B cell (primary cell): ENCODE measurements around the gene WWC2. TPM values are rescaled to one million over a fixed set of nuclear protein-coding genes. Genes with fewer than 3 reads are reported as not detected.

Experiments used
- ATAC-seq: fragments of 200-7000 bp; cut with Tn5 transposase; one replicate; pipeline ENCODE4 v1.10.0; 2021; ENCODE audit warnings: low read depth, mild to moderate bottlenecking, moderate number of reproducible peaks, moderate library complexity
- CTCF ChIA-PET: fragments of 350-600 bp; sonication (Branson Sonifier 250); formaldehyde crosslinking; loops from one replicate; lab custom pipeline; 2021; ENCODE audit warnings: antibody characterized with exemption, inconsistent platforms; lab: Charles Lee
- POLR2A ChIA-PET: fragments of 350-600 bp; sonication (Branson Sonifier 250); formaldehyde crosslinking; loops from one replicate; lab custom pipeline; 2021; ENCODE audit warnings: antibody characterized with exemption; lab: Charles Lee
- DNase-seq: peaks from one replicate; pipeline ENCODE4 v3.0.0; 2013
- H2AFZ ChIP-seq: 2 replicates; pipeline ENCODE4 v1.6.1; 2012; ENCODE audit warnings: mild to moderate bottlenecking, low read depth, low read length; ENCODE audit not compliant: insufficient read depth, poor library complexity, severe bottlenecking
- H3K27ac ChIP-seq, 2 donors: 1 replicate in 1 of 2; 2 replicates in 1 of 2; pipeline ENCODE4 v1.5.1; 2012 to 2013; ENCODE audit warnings: low read length in 2 of 2, mild to moderate bottlenecking in 2 of 2, moderate library complexity in 1 of 2
- H3K27me3 ChIP-seq, 4 experiments: fragments of 200-600 bp in 1 of 4; sonication (generic) in 1 of 4; replicated peaks in 1 of 4; 1 replicate in 2 of 4; 2 replicates in 2 of 4; pipeline versions ENCODE4 v1.6.1 to v1.7.0; 2013 to 2016; ENCODE audit warnings: low read length in 3 of 4, mild to moderate bottlenecking in 2 of 4, mixed read lengths in 1 of 4, moderate library complexity in 1 of 4; ENCODE audit not compliant: insufficient read depth in 4 of 4, control insufficient read depth in 3 of 4; ENCODE audit errors: control extremely low read depth in 1 of 4
- H3K36me3 ChIP-seq, 2 experiments: replicated peaks in 1 of 2; 1 replicate in 1 of 2; 2 replicates in 1 of 2; pipeline versions ENCODE4 v1.6.1 to v1.7.1; 2013; ENCODE audit warnings: low read length in 1 of 2; ENCODE audit not compliant: insufficient read depth in 2 of 2, control insufficient read depth in 1 of 2; ENCODE audit errors: control extremely low read depth in 1 of 2, extremely low read depth in 1 of 2
- H3K4me1 ChIP-seq, 2 donors: fragments of 200-600 bp in 1 of 2; sonication (generic) in 1 of 2; 1 replicate in 1 of 2; 2 replicates in 1 of 2; pipeline versions ENCODE4 v1.5.1 to v1.6.1; 2013 to 2017; ENCODE audit warnings: low read length in 2 of 2; ENCODE audit not compliant: control insufficient read depth in 2 of 2, insufficient read depth in 2 of 2
- H3K4me2 ChIP-seq: replicated peaks from 2 replicates; pipeline ENCODE3; 2012; ENCODE audit warnings: mild to moderate bottlenecking, low read depth, low read length; ENCODE audit not compliant: poor library complexity, severe bottlenecking
- H3K4me3 ChIP-seq, 5 experiments: fragments of 200-600 bp in 1 of 5; sonication (generic) in 1 of 5; 1 replicate in 3 of 5; 2 replicates in 2 of 5; pipeline versions ENCODE4 v1.5.1 to v1.7.0; 2011 to 2016; ENCODE audit warnings: low read length in 4 of 5, mild to moderate bottlenecking in 4 of 5, low read depth in 2 of 5, control low read depth in 1 of 5, moderate library complexity in 1 of 5; ENCODE audit not compliant: insufficient read depth in 1 of 5; ENCODE audit errors: control extremely low read depth in 1 of 5, extremely low read depth in 1 of 5
- H3K79me2 ChIP-seq: fragments of 200-600 bp; sonication (generic); one replicate; pipeline ENCODE4 v1.6.0; 2016; ENCODE audit warnings: low read length; ENCODE audit not compliant: control insufficient read depth, insufficient read depth
- H3K9ac ChIP-seq: fragments of 200-600 bp; sonication (generic); 2 replicates; pipeline ENCODE4 v1.6.1; 2017; ENCODE audit warnings: mild to moderate bottlenecking, low read length, moderate library complexity
- H3K9me3 ChIP-seq, 3 donors: one replicate each; pipeline versions ENCODE4 v1.6.1 to v1.7.1; 2013; ENCODE audit warnings: low read length in 2 of 3; ENCODE audit not compliant: control insufficient read depth in 2 of 3, insufficient read depth in 1 of 3; ENCODE audit errors: control extremely low read depth in 1 of 3
- H4K20me1 ChIP-seq: 2 replicates; pipeline ENCODE4 v1.6.0; 2012; ENCODE audit warnings: mild to moderate bottlenecking, low read length; ENCODE audit not compliant: insufficient read depth, control insufficient read depth, poor library complexity, severe bottlenecking
- H3K27ac Mint-ChIP-seq: one replicate; pipeline ENCODE4 v1.8.0; 2021; ENCODE audit warnings: mixed read lengths
- H3K27me3 Mint-ChIP-seq: one replicate; pipeline ENCODE4 v1.8.0; 2021; ENCODE audit warnings: mixed read lengths
- H3K4me1 Mint-ChIP-seq: one replicate; pipeline ENCODE4 v1.8.0; 2021; ENCODE audit warnings: mixed read lengths
- H3K4me3 Mint-ChIP-seq: one replicate; pipeline ENCODE4 v1.8.0; 2021; ENCODE audit warnings: mixed read lengths
- H3K9me3 Mint-ChIP-seq: one replicate; pipeline ENCODE4 v1.8.0; 2022; ENCODE audit warnings: mixed read lengths; ENCODE audit not compliant: insufficient read depth
- EZH2 ChIP-seq: IDR thresholded peaks from 2 replicates; pipeline ENCODE4 v1.6.1; 2012; ENCODE audit warnings: borderline replicate concordance, low read depth, mild to moderate bottlenecking, moderate library complexity, low read length; ENCODE audit not compliant: insufficient read depth, poor library complexity, severe bottlenecking
- WGBS: methylation state at CpG from one replicate; pipeline ENCODE4 v1.1.5; 2013; ENCODE audit warnings: missing lambda C conversion rate; ENCODE audit not compliant: insufficient coverage; 5-methylcytosine and 5-hydroxymethylcytosine counted together
- intact Hi-C: fragments of 100-400 bp; cut with micrococcal nuclease; formaldehyde crosslinking; loops from one replicate; pipeline ENCODE4 v1.10.0; 2022
- polyA plus RNA-seq: library from polyadenylated mRNA; depleted of rRNA; stranded (reverse); fragments of >200 nt; gene quantifications from 2 replicates; pipeline ENCODE4 v1.2.3, GENCODE V29; 2012
- total RNA-seq, 2 donors: library from RNA; stranded (reverse); fragments of 120-200 nt in 1 of 2; gene quantifications; 1 replicate in 1 of 2; 2 replicates in 1 of 2; pipeline versions ENCODE4 v1.2.3 to v1.2.4, GENCODE V29; 2013 to 2022
- TF ChIP-seq, protein P1 (sequence below): fragments of 200-600 bp; IDR thresholded peaks from one replicate; pipeline ENCODE4 v1.8.0; 2022; ENCODE audit warnings: antibody characterized with exemption, mild to moderate bottlenecking

The WWC2 gene
- total and polyA plus RNA-seq, 2 donors (not counting 1 experiment from before 2014, with no cell fraction given), result 0.07 to 0.32 TPM

DNA sequence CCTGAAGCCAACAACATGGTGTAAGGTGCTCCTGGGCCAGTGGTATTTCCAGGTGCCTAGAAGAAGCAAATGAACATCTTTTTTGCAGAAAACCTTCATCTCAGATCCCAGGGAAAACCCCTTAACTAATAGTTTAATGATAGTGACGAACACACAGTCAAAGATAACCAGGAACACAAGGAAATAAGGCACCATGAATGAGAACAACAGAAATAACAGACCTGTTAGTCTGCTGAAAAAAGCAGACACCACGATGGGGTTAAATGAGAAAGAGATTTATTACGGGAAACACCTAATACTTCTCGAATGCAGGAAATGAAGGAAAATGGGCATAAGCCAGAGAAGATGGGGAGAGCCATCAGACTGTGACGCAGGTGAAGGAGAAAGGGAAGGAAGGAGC lies 30.6 kb upstream of the WWC2 start:
- H2AFZ ChIP-seq, result no peak overlapping the region
- H3K4me1 ChIP-seq, result no peaks in the 10 kb centered on the region
- no peaks in the 10 kb centered on the region for H4K20me1 ChIP-seq
- intact Hi-C loops, result no loop called here
- peaks cover 0 to 15% (median 3%) of the 10 kb centered on the region in 3 donors for H3K9me3 ChIP-seq
- ATAC-seq (no peak), DNase-seq (no peak)
- no peak overlapping the region for H3K4me3 Mint-ChIP-seq
- no peak overlapping the region for H3K9ac ChIP-seq
- H3K4me3 ChIP-seq, result no peak overlapping the region
- 94% methylated on average over 4 of the region's 5 CpGs for WGBS
- H3K36me3 ChIP-seq, result no peaks in the 10 kb centered on the region
- no peak overlapping the region for H3K27ac ChIP-seq
- no peaks in the 10 kb centered on the region for H3K4me1 Mint-ChIP-seq
- CTCF ChIA-PET, result no interaction called here
- no peak overlapping the region for H3K27ac Mint-ChIP-seq
- TF ChIP-seq EZH2, result no peak
- TF ChIP-seq, protein P1, sequence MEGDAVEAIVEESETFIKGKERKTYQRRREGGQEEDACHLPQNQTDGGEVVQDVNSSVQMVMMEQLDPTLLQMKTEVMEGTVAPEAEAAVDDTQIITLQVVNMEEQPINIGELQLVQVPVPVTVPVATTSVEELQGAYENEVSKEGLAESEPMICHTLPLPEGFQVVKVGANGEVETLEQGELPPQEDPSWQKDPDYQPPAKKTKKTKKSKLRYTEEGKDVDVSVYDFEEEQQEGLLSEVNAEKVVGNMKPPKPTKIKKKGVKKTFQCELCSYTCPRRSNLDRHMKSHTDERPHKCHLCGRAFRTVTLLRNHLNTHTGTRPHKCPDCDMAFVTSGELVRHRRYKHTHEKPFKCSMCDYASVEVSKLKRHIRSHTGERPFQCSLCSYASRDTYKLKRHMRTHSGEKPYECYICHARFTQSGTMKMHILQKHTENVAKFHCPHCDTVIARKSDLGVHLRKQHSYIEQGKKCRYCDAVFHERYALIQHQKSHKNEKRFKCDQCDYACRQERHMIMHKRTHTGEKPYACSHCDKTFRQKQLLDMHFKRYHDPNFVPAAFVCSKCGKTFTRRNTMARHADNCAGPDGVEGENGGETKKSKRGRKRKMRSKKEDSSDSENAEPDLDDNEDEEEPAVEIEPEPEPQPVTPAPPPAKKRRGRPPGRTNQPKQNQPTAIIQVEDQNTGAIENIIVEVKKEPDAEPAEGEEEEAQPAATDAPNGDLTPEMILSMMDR, result no peak
- POLR2A ChIA-PET, result no interaction called here
- no peaks in the 10 kb centered on the region for H3K27me3 ChIP-seq
- H3K27me3 Mint-ChIP-seq, result peaks cover 20% of the 10 kb centered on the region
- H3K9me3 Mint-ChIP-seq, result peaks cover 9% of the 10 kb centered on the region
- H3K79me2 ChIP-seq, result no peaks in the 10 kb centered on the region
- H3K4me2 ChIP-seq, result no peak overlapping the region

DNA sequence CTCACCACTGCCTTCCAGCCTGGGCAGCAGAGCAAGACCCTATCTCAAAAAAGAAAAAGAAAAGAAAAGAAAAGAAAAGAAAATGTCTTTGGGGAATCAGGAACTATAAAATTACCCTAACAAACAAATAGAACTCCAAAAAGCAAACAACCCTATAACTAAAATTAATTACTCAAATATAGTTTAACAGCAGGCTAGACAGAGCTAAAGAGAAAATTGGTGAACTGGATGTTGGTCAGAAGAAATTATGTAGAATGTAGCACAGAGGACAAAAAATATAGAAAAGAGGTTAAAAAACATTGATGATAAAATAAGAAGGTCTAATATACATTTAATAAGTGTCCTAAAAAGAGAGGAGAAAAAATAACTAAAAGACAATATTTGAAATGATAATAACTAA lies 27.8 kb upstream of the WWC2 start:
- POLR2A ChIA-PET, result no interaction called here
- no peak overlapping the region for H3K4me3 ChIP-seq
- no peak overlapping the region for H3K9ac ChIP-seq
- no peaks in the 10 kb centered on the region for H4K20me1 ChIP-seq
- H3K4me1 Mint-ChIP-seq, result no peaks in the 10 kb centered on the region
- H3K36me3 ChIP-seq, result no peaks in the 10 kb centered on the region
- no peaks in the 10 kb centered on the region for H3K27me3 ChIP-seq
- H3K27ac Mint-ChIP-seq, result no peak overlapping the region
- DNase-seq, result no peak
- H3K9me3 Mint-ChIP-seq, result peaks cover 9% of the 10 kb centered on the region
- intact Hi-C loops, result no loop called here
- no peak overlapping the region for H3K27ac ChIP-seq
- H3K4me2 ChIP-seq, result no peak overlapping the region
- no peaks in the 10 kb centered on the region for H3K79me2 ChIP-seq
- no peak for TF ChIP-seq EZH2
- TF ChIP-seq, protein P1, result no peak
- no peaks in the 10 kb centered on the region for H3K4me1 ChIP-seq
- CTCF ChIA-PET, result interaction anchor here (0.7 to 2.7 kb wide), 3 partner anchors 9 to 336 kb away, joined by 3 to 6 read pairs (median 4); no protein-coding TSS in a partner anchor
- ATAC-seq, result no peak
- H3K9me3 ChIP-seq, result peaks cover 0 to 15% (median 3%) of the 10 kb centered on the region in 3 donors
- no peak overlapping the region for H3K4me3 Mint-ChIP-seq
- peaks cover 20% of the 10 kb centered on the region for H3K27me3 Mint-ChIP-seq
- H2AFZ ChIP-seq, result no peak overlapping the region
